GM12892 (cell line): Measurements from ENCODE around the gene MYL11.

Source experiments
- DNase-seq: peaks from one replicate; pipeline ENCODE4 v3.0.0; 2011; ENCODE audit not compliant: insufficient read length
- FAIRE-seq: peaks from 2 replicates; lab custom pipeline; 2011; peaks lifted over from hg19 to GRCh38; lab: Jason Lieb, UNC
- POLR2A ChIP-seq: IDR thresholded peaks from 2 replicates; pipeline ENCODE4 v1.6.1; 2011; ENCODE audit warnings: low read depth, low read length, control low read depth
- POLR2AphosphoS5 ChIP-seq: IDR thresholded peaks from 2 replicates; pipeline ENCODE4 v1.6.1; 2011; ENCODE audit warnings: low read depth, low read length, control low read depth
- TAF1 ChIP-seq: IDR thresholded peaks from 2 replicates; pipeline ENCODE4 v1.6.1; 2011; ENCODE audit warnings: low read depth, mild to moderate bottlenecking, control low read depth, low read length, borderline replicate concordance

The MYL11 gene

DNA sequence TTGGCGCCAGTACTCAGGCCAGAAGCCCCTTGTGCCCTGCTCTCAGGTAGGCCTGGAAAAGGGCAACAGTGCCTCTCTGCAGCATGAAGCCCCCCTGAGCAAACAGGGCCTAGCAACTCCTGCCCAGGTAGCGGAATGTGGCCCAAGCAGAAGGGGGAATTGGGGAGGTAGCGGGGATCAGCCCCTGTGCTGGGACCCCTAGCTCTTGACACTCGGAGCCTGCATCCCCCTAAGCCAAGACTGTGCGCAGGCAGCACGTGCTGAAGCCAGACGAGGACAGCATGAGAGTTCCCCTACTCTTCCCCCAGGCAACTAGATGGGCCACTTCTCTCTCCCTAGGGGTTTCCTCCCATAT is 18.7 kb upstream of the MYL11 start:
- peak; percentile 66 for FAIRE-seq
- no peak for DNase-seq
- TF ChIP-seq POLR2AphosphoS5 (no peak), TAF1 (no peak), POLR2A (no peak; the same call in 1 of the 2 replicates)

GRCh38 chr16:30356401-30357084 is 18.1 kb upstream of the MYL11 start:
- FAIRE-seq: no peak
- TF ChIP-seq TAF1 (no peak), POLR2AphosphoS5 (no peak), POLR2A (no peak)
- DNase-seq: no peak

GRCh38 chr16:30357085-30357714 is 17.4 kb upstream of the MYL11 start:
- DNase-seq: no peak
- FAIRE-seq: no peak
- TF ChIP-seq POLR2A (no peak), TAF1 (no peak), POLR2AphosphoS5 (no peak)

DNA sequence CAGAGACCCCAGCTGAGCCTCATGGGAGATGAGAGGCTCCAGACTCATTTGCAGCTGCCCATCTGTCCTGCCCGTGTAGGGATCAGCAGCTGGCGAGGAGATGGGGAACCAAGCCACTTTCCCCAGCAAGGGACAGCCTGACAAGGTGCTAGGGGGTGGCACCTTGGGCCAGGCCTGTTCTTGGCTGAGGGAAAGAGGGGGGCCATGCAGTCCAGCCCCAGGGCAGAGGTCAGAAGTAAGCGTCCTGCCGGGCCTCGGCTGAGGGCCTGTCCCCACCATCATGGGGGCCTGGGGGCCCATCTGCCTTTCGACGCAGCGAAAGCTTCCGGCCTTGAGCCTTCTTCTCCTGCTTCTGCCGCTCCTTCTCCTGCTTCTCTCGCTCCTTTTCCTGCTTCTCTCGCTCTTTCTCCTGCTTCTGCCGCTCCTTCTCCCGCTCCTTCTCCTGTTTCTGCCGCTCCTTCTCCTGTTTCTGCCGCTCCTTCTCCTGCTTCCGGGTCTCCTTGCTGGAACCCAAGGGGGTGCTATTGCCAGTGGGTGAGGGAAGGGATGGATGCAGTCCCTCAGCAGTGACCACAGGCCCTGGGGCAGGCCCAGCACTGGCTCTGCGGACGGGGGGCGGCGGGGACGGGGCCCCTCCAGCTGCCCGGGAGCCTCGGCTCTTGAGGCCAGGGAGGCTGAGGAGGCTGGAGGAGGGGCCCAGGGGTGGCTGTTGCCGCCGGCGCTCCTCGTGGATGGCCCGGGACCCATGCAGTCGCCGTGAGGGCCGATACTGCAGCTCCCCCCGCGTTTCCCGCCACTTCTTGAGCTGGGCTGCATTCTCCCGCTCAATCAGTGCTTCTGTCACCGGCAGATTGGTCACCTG is 16.7 kb upstream of the MYL11 start:
- FAIRE-seq (no peak), DNase-seq (no peak)
- no peak for TF ChIP-seq TAF1
- no peak for TF ChIP-seq POLR2A
- no peak for TF ChIP-seq POLR2AphosphoS5

GRCh38 chr16:30358577-30358936 is 16.0 kb upstream of the MYL11 start:
- FAIRE-seq: no peak
- no peak for DNase-seq
- TF ChIP-seq POLR2A (no peak), POLR2AphosphoS5 (no peak), TAF1 (no peak)

DNA sequence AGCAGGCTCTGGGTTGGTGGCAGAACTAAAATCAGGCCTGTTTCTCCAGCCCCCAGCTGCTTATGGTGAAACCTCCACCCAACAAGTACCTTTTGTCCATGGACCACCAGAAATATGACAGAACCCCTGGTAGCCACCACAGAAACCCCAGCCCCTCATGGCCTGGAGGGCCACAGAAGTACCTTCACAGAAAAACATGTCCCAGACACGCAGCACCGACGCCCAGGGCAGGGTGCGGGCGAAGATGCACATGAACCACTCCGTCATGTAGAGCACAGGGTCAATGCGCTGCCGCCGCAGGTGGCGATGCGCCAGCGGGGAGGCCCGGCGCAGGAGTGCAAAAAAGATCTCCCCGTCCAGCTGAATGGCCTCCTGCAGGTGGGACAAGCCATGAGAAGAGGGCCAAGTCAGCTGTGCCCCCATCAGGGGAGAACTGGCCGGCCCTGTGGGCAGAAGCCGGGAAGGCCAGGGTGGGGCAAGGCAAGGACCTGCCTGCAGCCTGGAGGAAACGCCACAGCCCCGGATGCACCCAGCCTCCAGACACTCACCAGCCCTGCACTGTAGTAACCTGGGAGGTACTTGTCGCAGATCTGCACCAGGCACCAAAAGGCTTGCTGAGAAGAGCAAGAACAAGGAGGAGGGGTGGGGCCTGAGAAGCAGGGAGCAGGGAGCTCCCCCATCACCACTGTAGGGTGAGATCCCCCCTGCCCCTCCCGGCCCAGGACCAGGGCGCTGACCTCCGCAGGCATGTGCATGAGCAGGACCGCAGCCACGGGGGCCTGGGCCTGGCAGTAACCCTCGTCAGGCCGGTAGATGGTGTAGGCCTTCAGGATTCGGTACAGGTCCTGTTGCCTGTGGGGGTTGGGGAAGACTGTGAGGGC is 15.4 kb upstream of the MYL11 start:
- no peak for DNase-seq
- no peak for FAIRE-seq
- TF ChIP-seq TAF1 (no peak), POLR2AphosphoS5 (no peak), POLR2A (no peak)

GRCh38 chr16:30359871-30360170 is 14.8 kb upstream of the MYL11 start:
- TF ChIP-seq TAF1: no peak
- TF ChIP-seq POLR2AphosphoS5: no peak
- no peak for TF ChIP-seq POLR2A
- no peak for DNase-seq
- no peak for FAIRE-seq

GRCh38 chr16:30361180-30361579 is 13.4 kb upstream of the MYL11 start:
- DNase-seq (no peak), FAIRE-seq (no peak)
- TF ChIP-seq POLR2AphosphoS5 (no peak), TAF1 (no peak), POLR2A (no peak)

DNA sequence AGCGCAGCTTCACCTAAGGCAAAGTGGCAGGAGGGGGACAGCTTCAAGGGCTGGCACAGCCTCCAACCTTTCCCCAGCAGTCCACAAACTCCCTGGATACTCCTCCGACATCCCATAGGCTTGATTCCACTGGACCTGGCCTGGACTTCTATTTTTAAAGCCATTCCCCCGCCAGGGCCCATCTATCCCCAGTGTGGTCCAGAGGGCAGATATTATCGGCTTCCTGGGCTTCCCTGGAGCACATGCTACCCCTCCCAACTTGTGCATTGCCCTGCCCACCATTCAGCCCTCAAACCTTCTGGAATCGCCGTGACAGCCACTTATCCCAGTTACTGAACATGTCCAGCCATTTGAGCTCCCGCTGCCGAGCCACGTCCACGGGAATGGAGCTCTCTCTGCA is 9.4 kb upstream of the MYL11 start:
- DNase-seq (no peak), FAIRE-seq (no peak)
- no peak for TF ChIP-seq POLR2AphosphoS5
- TF ChIP-seq TAF1: no peak
- TF ChIP-seq POLR2A: no peak

DNA sequence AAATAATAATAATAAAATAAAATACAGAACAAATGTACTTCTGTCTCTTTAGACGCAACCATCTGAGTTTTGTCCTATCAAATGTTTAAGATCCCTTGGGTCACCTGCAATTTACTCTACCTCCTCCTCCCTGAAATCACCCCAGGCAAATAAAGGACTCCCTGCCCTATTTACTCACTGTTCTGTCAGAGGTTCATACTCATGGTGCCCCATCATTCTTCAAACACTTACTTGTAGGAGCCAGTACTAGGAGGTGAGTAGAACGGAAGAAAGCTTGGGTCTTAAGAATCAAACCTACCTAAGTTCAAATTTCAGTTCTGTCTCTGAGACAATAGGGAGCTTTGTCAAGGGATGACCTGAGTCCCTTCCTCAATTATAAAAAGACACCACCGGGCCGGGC is 8.1 kb upstream of the MYL11 start:
- FAIRE-seq (no peak), DNase-seq (no peak)
- TF ChIP-seq POLR2AphosphoS5 (no peak), TAF1 (no peak), POLR2A (no peak)

DNA sequence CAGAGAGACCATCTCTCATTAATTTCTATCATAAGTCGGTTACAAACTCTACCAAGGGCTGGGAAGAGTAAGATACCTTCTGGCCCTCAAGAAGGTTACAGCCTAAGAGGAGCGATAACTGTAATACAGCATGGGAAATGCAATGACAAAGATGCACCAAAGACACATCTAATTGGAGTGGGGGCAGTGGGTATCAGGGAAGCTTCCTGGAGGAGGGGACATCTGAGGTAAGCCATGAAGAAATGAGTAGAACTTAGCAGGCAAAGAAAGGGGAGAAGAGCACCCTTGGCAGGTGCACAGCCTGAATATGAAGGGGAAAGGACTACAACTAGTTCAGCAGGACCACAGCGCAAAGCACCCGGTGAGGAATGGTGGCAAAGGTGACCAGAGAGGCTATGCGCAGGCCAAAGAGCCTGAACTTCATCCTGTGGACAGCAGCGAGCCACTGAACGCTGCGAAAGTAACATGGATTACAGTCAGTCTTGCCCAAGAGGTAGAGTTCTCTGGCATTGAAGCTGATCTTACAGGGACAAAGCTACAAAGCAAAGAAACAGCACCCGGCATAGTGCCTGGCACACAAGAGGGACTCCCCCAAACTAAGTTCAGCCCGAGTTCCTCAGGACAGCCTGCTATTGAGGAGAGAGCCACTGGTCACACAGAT is 7.1 kb upstream of the MYL11 start:
- no peak for TF ChIP-seq TAF1
- TF ChIP-seq POLR2AphosphoS5: no peak
- TF ChIP-seq POLR2A: no peak
- no peak for DNase-seq
- no peak for FAIRE-seq
